ENCODE measurements around the gene JAKMIP2.
"Not testable (repeated sequence)": the region's sequence is repeated elsewhere in the genome, so short reads cannot be mapped to it uniquely, and the experiment has no call there.

Gene JAKMIP2

DNA sequence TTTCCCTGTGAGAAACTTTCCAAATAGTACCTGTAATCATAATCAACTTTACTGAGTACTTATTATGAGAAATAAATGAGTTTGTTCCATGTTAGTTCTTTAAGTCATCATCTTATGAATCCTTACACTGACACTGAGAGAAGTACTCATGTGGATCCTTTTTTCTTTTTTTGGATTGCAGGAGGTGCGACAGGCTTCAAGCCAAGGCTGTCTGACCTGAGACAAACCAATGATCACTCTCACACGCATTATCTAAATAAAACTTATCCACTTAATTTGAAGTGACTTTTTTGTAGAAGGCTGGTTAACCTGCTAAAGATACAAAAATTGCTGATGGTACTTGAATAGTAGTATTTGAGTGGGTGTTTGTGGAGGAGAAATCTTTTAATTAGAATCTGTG, 39.5 kb downstream of the JAKMIP2 start:
- DNase-seq = no peak

GRCh38 chr5:147742151-147742550, 40.4 kb downstream of the JAKMIP2 start:
- DNase-seq = no peak

GRCh38 chr5:147740864-147741263, 41.7 kb downstream of the JAKMIP2 start:
- DNase-seq = no peak

DNA sequence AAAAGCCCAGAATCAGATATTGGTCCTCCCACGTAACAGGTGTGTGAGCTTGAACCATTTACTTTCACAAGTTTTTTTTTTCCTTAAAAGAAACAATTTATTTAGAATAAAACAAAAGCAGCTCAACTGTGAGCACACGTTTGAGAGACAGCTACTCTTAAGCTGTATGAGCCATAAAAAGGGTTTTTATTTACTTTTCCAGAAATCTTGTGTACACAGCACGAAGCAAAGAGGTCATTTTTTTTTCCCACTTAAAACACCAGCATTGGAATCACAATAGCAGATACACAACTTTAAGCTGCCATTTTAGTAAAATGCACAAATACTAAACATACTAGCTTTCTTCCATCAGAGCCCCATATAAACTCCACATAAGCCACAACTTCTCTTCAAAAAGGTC, 44.6 kb downstream of the JAKMIP2 start:
- no peak for DNase-seq

- no peak for DNase-seq
Measured at GRCh38 chr5:147735621-147736125, 46.9 kb downstream of the JAKMIP2 start.

GRCh38 chr5:147734894-147735293, 47.6 kb downstream of the JAKMIP2 start:
- DNase-seq = no peak

GRCh38 chr5:147733075-147733474, 49.5 kb downstream of the JAKMIP2 start:
- no peak for DNase-seq

GRCh38 chr5:147732291-147732883, 50.1 kb downstream of the JAKMIP2 start:
- no peak for DNase-seq

DNA sequence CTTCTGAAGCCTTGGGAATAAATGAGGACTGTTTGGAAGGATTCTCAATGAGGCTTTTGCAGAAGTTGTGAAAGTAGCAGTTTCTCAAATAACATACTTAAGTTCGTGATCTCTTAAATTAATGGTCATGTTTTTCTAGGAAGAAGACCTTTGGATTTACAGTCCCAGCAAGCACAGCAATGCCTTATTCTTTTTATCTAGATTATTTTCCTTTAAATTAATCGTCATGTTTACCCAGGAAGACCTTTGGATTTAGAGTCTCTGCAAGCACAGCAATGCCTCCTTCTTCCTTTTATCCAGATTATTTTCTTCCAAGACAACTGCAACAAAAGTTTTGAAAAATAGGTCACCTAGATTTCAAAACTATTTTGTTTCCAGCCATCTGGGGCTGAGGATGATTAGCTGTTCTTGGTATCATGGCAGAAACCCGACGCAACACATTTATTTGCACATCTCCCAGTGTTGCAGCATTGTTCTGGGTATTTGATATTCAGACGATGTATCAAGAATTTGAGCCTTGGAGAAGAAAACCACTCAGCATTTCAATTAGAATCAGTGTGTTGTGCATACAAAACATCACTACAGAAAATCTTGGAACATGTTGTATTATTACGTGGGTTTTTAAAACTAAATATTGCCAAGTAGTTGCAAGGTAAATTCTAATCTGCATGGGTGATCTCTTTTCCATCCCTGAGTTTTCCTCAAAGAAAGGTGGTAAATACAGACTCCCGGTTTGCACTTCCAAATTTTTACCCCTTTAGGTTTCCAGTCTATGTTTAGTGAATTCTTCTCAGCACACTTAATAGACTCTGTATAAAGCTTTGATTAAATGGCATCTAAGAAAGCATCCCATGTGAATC, 50.9 kb downstream of the JAKMIP2 start:
- DNase-seq = no peak

DNA sequence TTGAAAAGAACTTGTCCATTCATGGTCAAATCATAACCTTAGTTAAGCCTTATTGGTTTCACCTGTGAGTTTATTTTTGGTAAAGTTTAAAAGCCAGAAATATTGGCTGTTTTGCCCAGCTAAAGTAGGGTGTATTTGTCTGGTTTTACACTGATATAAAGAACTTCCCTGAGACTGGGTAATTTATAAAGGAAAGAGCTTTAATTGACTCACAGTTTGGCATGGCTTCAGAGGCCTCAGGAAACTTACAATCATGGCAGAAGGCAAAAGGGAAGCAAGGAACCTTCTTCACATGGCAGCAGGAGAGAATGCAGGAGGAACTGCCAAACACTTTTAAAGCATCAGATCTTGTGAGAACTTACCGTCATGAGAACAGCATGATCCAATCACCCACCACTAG, 55.3 kb downstream of the JAKMIP2 start:
- DNase-seq = no peak

DNA sequence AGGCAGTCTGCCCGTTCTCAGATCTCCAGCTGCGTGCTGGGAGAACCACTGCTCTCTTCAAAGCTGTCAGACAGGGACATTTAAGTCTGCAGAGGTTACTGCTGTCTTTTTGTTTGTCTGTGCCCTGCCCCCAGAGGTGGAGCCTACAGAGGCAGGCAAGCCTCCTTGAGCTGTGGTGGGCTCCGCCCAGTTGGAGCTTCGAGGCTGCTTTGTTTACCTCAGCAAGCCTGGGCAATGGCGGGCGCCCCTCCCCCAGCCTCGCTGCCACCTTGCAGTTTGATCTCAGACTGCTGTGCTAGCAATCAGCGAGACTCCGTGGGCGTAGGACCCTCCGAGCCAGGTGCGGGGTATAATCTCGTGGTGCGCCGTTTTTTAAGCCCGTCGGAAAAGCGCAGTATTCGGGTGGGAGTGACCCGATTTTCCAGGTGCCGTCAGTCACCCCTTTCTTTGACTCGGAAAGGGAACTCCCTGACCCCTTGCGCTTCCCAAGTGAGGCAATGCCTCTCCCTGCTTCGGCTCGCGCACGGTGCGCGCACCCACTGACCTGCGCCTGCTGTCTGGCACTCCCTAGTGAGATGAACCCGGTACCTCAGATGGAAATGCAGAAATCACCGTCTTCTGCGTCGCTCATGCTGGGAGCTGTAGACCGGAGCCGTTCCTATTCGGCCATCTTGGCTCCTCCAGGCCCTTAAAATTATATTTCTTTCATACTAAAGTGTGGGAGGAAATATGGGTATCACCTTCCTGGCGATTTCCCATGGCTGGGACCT, 61.2 kb downstream of the JAKMIP2 start:
- DNase-seq = not testable (repeated sequence)

DNA sequence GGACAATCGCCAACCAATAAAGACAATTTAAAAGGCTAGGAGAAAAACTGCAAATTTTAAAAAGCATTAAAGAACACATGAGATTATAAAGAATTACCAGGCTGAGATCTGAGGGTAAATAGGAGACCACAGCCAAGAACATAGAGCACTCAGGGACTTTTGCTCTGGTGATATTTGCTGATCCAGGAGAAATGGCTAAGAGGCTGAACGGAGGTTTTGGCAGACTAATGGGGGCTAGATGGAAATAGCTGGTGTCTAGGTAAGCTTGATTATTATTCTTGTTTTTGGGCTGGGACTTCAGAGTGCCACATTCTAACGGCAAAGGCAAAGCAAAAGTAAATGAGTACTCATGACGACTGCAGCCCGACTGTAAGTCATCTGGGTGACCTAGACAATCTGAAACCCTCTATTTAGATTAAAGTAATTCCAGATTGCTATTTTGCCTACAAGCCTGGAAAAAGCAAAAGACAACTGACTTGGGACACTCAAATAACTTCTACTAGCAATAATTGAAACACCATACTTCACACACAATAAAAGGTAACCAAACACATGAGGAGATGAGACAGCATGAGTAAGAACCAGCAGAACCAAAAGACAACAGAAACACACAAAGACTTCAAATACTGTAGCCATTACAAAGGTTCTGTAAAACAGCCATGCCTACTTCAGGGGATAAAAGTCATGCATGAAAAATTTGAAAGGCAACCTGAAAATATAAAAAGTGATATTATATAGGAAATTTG, 68.8 kb downstream of the JAKMIP2 start:
- DNase-seq = no peak

- DNase-seq = no peak
Measured at GRCh38 chr5:147712598-147712997, 69.9 kb downstream of the JAKMIP2 start.

DNA sequence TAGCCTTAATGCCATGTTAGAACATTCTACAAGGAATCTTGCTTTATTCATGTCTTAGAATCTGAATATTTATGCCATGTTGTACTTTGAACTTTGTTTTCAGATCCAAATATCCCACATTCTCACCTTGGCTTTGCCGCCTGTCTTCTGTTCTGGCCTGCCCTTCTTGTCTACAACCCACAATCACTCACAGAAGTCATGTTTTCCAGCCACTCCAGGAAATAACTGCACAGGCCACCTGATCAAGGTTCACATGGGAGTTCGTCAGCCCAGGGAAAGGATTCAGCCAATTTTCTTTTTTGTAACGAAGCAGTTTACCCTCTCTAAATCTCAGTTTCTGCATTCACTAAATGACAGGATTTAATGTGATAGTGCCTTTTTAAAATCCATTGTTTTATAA, 70.5 kb downstream of the JAKMIP2 start:
- DNase-seq = no peak

- no peak for DNase-seq
Measured at GRCh38 chr5:147711019-147711418, 71.5 kb downstream of the JAKMIP2 start.

DNA sequence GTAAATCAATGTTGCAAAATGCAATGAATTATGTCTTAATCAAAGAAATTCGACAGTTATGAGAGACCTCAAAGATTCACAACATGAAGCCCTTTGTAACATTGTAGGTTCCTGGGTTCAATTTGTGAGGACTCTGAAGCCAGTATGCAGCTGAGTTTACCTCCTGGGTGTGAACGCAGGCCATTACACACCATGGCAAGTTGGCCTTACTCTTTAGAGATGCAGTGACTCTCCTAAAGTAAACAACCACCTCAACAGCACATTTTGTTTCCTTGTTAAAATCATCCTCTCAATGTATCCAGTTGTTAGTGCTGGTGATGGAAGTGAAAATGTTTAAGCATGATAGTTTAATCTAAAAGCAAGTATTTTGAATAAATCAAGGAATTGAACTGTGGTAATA, 73.8 kb downstream of the JAKMIP2 start:
- no peak for DNase-seq

- DNase-seq = no peak
Measured at GRCh38 chr5:147704544-147704943, 78.0 kb downstream of the JAKMIP2 start.

- DNase-seq = no peak
Measured at GRCh38 chr5:147701468-147701867, 81.1 kb downstream of the JAKMIP2 start.

DNA sequence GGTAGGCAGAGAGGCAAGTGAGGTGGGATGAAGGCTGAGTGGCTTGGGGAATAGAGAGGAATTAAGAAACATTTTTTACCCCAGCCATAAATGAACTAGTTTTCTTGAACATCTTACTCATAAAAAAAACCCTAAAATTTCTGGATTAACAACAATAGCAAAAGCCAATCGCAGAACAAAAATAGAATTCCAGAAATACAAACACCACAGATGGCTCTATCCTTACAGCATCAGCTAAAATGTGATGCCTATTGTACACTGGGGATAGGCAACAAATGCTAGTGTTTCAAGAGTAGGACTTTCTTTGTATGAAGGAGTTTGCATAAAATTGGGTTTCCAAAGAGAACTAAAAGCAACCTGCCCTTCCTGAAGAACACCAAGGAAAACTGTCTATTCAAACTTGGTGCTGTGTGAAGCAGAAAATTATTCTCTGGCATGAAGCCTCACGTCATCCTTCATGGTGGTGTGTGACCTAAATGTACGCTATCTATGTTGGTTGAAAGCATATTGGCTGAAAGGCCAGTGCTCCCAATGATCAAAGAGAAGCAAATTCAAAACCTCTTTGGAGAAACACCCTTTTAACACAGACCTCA, 82.9 kb downstream of the JAKMIP2 start:
- DNase-seq = no peak

- no peak for DNase-seq
Measured at GRCh38 chr5:147697380-147697779, 85.1 kb downstream of the JAKMIP2 start.

DNA sequence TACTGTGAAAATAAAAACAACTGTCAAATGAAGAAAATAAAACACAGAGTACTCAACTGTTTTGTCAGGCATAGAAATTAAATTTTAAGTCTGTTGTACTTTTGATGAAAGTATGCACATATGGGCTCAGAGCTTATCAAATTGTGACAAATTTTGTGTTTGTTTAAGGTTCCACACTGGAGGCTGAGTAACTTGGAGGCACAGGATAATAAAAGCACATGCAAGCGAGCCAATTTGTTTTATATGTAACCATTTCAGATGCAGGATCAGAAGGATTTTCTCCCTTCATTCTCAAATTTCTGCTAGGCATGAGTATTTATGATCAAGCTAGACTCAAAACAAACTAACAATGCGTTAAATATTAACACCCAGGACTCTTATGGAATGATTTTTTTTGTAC, 87.8 kb downstream of the JAKMIP2 start:
- DNase-seq = no peak

DNA sequence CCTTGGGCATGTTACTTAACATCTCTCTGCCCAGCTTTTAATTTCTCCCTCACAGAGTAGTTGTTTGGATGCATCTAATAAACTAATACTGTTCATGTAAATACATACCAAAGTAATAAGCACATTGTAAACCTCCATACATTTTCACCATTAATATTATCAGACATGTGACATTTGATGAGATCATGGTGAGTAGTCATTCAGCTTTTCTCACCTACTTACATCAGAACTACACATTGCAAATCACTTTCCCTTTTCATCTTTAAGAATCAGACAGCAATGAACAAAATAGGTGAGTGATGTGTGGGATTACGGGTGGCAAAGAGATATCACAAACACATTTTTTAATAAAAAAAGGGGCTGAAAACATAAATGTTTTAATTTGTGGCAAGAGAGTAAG, 89.3 kb downstream of the JAKMIP2 start:
- DNase-seq = no peak
